GM21528 (cell line): ENCODE results near the gene CFAP299.
A peak's percentile ranks its signal among the peaks of the same experiment; 100 is the strongest.

Experiments used
- ATAC-seq: cut with Tn5 transposase; IDR thresholded peaks from one replicate; pipeline ENCODE4 v1.9.1; 2021; ENCODE audit warnings: mild to moderate bottlenecking, moderate library complexity; ENCODE audit not compliant: unreplicated experiment, low FRiP score

CFAP299 gene

GRCh38 chr4:80492761-80493160, 157.2 kb downstream of the CFAP299 start:
- no peak for ATAC-seq

- no peak for ATAC-seq
These were observed 160.3 kb downstream of the CFAP299 start for GRCh38 chr4:80495865-80496264.

- no peak for ATAC-seq
These were observed 163.2 kb downstream of the CFAP299 start for GRCh38 chr4:80498725-80499124.

GRCh38 chr4:80500613-80501012, 165.1 kb downstream of the CFAP299 start:
- ATAC-seq: no peak

GRCh38 chr4:80507077-80507476, 171.5 kb downstream of the CFAP299 start:
- no peak for ATAC-seq

GRCh38 chr4:80507507-80507906, 172.0 kb downstream of the CFAP299 start:
- no peak for ATAC-seq

- no peak for ATAC-seq
These were observed 180.0 kb downstream of the CFAP299 start for GRCh38 chr4:80515496-80515895.

GRCh38 chr4:80521438-80521837, 185.9 kb downstream of the CFAP299 start:
- peak; percentile 68 for ATAC-seq

- no peak for ATAC-seq
These were observed 191.2 kb downstream of the CFAP299 start for GRCh38 chr4:80526697-80527096.

GRCh38 chr4:80529026-80529425, 193.5 kb downstream of the CFAP299 start:
- ATAC-seq: no peak

GRCh38 chr4:80532674-80533333, 197.3 kb downstream of the CFAP299 start:
- ATAC-seq: no peak

- no peak for ATAC-seq
These were observed 200.0 kb downstream of the CFAP299 start for GRCh38 chr4:80535551-80535950.

GRCh38 chr4:80538276-80538926, 202.9 kb downstream of the CFAP299 start:
- ATAC-seq: no peak

- no peak for ATAC-seq
These were observed 203.7 kb downstream of the CFAP299 start for GRCh38 chr4:80539190-80539589.

GRCh38 chr4:80540349-80540748, 204.8 kb downstream of the CFAP299 start:
- peak; percentile 9 for ATAC-seq

GRCh38 chr4:80540785-80541469, 205.4 kb downstream of the CFAP299 start:
- ATAC-seq: peak; percentile 87

GRCh38 chr4:80542747-80543146, 207.2 kb downstream of the CFAP299 start:
- no peak for ATAC-seq

- no peak for ATAC-seq
These were observed 224.8 kb downstream of the CFAP299 start for GRCh38 chr4:80560337-80560736.

- no peak for ATAC-seq
These were observed 230.8 kb downstream of the CFAP299 start for GRCh38 chr4:80566203-80566872.

GRCh38 chr4:80568891-80569290, 233.4 kb downstream of the CFAP299 start:
- no peak for ATAC-seq

- no peak for ATAC-seq
These were observed 241.3 kb downstream of the CFAP299 start for GRCh38 chr4:80576796-80577195.
